D721Med (cell line): ENCODE results near the gene XXYLT1.

Source experiments
- DNase-seq: peaks from one replicate; pipeline ENCODE4 v3.0.0; 2011; ENCODE audit warnings: low spot score; ENCODE audit not compliant: insufficient read length
- FAIRE-seq: peaks from 2 replicates; lab custom pipeline; 2011; peaks lifted over from hg19 to GRCh38; lab: Jason Lieb, UNC
- CTCF ChIP-seq: IDR thresholded peaks from 2 replicates; pipeline ENCODE4 v1.5.1; 2012; ENCODE audit warnings: mild to moderate bottlenecking, control low read depth; ENCODE audit not compliant: insufficient read depth; ENCODE audit errors: missing control alignments

Gene XXYLT1

GRCh38 chr3:195097331-195098255 lies 173.4 kb downstream of the XXYLT1 start:
- DNase-seq = no peak
- TF ChIP-seq CTCF = no peak
- FAIRE-seq = no peak

GRCh38 chr3:195096484-195097330 lies 174.3 kb downstream of the XXYLT1 start:
- TF ChIP-seq CTCF = no peak
- no peak for FAIRE-seq

GRCh38 chr3:195096053-195096452 lies 174.9 kb downstream of the XXYLT1 start:
- no peak for FAIRE-seq
- no peak for DNase-seq
- TF ChIP-seq CTCF = no peak

More at GRCh38 chr3:195096484-195097330, 174.3 kb downstream of the XXYLT1 start:
- no peak for DNase-seq

- no peak for TF ChIP-seq CTCF
- no peak for DNase-seq
- FAIRE-seq = no peak
These were observed 175.3 kb downstream of the XXYLT1 start for GRCh38 chr3:195095704-195096036.

- TF ChIP-seq CTCF = no peak
- FAIRE-seq (no peak), DNase-seq (no peak)
These were observed 175.8 kb downstream of the XXYLT1 start for GRCh38 chr3:195095035-195095703.

GRCh38 chr3:195094191-195094921 lies 176.6 kb downstream of the XXYLT1 start:
- DNase-seq (no peak), FAIRE-seq (no peak)
- TF ChIP-seq CTCF = no peak
